Activated naive CD8-positive, alpha-beta T cell treated with anti-CD3 and anti-CD28 coated beads, Interleukin-2, amount 10 ng/mL, durations not matched to agents 7 days and 5 days (primary cell): Measurements from ENCODE around the gene DOCK6. TPM values are rescaled to one million over a fixed set of nuclear protein-coding genes. Genes with fewer than 3 reads are reported as not detected.
A peak's percentile ranks its signal among the peaks of the same experiment; 100 is the strongest.

Source experiments
- ATAC-seq: fragments of 150-1000 bp; cut with Tn5 transposase; one replicate; pipeline ENCODE4 v1.10.0; 2021; ENCODE audit warnings: low read depth, moderate library complexity
- POLR2A ChIA-PET: fragments of 350-600 bp; sonication (Branson Sonifier 250); formaldehyde crosslinking; loops from one replicate; lab custom pipeline; 2021; ENCODE audit warnings: antibody characterized with exemption; lab: Charles Lee
- DNase-seq: peaks from one replicate; pipeline ENCODE4 v3.0.0; 2021
- H3K27ac Mint-ChIP-seq: one replicate; pipeline ENCODE4 v1.8.0; 2022; ENCODE audit warnings: mild to moderate bottlenecking, mixed read lengths
- H3K27me3 Mint-ChIP-seq: one replicate; pipeline ENCODE4 v1.8.0; 2022; ENCODE audit warnings: mild to moderate bottlenecking, moderate library complexity, mixed read lengths
- H3K36me3 Mint-ChIP-seq: one replicate; pipeline ENCODE4 v1.8.0; 2021; ENCODE audit warnings: mild to moderate bottlenecking, mixed read lengths
- H3K4me1 Mint-ChIP-seq: one replicate; pipeline ENCODE4 v1.8.0; 2021; ENCODE audit warnings: mixed read lengths
- H3K4me3 Mint-ChIP-seq: one replicate; pipeline ENCODE4 v1.8.0; 2022; ENCODE audit warnings: mild to moderate bottlenecking, moderate library complexity, mixed read lengths
- H3K9me3 Mint-ChIP-seq: one replicate; pipeline ENCODE4 v1.8.0; 2021; ENCODE audit warnings: mixed read lengths
- total RNA-seq, 2 experiments: library from RNA; stranded (reverse); gene quantifications; one replicate each; pipeline ENCODE4 v1.2.3, GENCODE V29; 2021

DOCK6 gene
- total RNA-seq, 2 experiments from 2014 or later: 0.43 to 0.72 TPM

DNA sequence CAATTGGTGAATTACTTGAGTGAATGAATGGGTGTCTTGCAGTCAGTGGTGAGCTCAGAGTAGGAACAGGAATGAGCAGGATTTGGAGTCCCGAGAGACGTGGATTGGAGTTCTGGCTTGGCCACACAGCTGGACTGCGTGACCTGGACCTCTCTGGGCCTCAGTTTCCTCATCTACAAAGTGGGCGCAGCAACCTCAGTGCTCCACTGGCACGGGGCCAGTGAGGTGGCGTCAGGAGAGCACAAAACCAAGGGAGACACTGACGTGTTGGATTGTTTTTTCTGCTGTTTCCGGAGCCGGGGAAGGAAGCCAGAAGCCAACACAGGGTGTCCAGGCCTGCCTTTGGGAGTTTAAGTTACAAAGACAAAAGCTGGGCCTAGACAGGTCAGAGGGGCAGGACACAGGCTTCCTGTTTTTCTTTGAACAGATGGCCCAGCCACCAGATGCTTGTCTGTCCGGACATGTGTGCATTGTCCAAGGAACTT, 6.5 kb upstream of the DOCK6 start:
- no peaks in the 10 kb centered on the region for H3K9me3 Mint-ChIP-seq
- no peak overlapping the region for H3K27ac Mint-ChIP-seq
- H3K27me3 Mint-ChIP-seq: peaks cover 65% of the 10 kb centered on the region
- H3K36me3 Mint-ChIP-seq: no peaks in the 10 kb centered on the region
- POLR2A ChIA-PET: interaction anchor here (0.6 kb wide), 1 partner anchor 11 kb away, joined by 3 read pairs; no protein-coding TSS in a partner anchor
- H3K4me3 Mint-ChIP-seq: no peak overlapping the region
- ATAC-seq (no peak), DNase-seq (no peak)
- H3K4me1 Mint-ChIP-seq: peaks cover 5% of the 10 kb centered on the region

DNA sequence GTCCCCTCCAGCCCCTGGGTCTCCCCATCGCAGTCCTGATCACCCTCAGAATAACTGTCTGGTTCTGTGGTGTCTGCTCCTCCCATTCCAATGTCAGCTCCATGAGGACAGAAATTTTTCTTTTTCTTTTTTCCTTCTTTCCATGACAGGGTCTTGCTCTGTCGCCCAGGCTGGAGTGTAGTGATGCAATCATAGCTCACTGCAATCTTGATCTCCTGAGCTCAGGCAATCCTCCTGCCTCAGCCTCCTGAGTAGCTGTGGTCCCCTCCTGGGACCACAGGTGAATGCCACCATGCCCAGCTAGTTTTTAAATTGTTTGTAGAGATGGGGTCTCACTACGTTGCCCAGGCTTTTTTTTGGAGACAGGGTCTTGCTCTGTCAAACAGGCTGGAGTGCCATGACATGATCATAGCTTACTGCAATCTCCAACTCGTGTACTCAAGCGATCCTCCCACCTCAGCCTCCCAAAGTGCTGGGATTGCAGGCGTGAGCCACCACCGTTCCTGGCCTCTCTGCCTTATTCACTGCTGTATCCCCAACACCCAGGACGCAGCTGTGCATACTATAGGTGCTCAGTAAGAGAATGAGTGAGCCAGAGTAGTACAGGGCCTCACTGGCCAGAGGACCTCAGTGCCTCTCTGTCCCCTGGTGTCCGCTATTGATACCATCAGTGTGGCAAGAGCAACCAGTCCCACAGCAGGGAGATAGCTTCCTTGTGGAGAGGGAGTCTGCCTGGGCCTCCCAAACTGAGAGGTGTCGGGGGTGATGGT, 5.2 kb upstream of the DOCK6 start:
- H3K4me1 Mint-ChIP-seq: peaks cover 5% of the 10 kb centered on the region
- peaks cover 65% of the 10 kb centered on the region for H3K27me3 Mint-ChIP-seq
- H3K9me3 Mint-ChIP-seq: no peaks in the 10 kb centered on the region
- no peaks in the 10 kb centered on the region for H3K36me3 Mint-ChIP-seq
- H3K27ac Mint-ChIP-seq: no peak overlapping the region
- no peak overlapping the region for H3K4me3 Mint-ChIP-seq
- DNase-seq (no peak), ATAC-seq (no peak)
- POLR2A ChIA-PET: interaction anchor here (1.1 kb wide), 1 partner anchor 14 kb away, joined by 3 read pairs; no protein-coding TSS in a partner anchor

DNA sequence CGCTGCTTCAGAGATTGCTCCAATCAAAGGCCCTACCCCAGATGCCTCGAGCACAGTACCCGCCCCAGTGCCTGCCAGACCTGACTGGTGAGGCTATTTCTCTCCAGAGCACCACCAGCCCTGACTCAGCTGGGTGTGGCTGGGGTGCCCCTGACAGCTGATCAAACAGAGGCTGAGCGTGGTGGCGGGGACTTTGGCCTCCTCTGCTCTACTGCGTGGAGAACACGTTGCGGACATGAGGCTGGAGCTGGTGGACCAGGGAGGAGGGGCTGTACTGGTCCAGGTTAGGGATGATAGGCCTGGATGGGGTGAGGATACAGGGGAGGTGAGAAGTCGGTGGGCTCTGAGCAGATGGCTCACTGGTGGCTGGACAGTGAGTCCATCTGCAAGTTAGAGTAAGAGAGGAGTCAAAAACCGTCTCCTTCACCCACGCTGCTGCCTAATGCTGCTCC, 3.5 kb upstream of the DOCK6 start:
- Mint-ChIP-seq H3K9me3 (no peaks in the 10 kb centered on the region), H3K36me3 (no peaks in the 10 kb centered on the region), H3K4me1 (peaks cover 6% of the 10 kb centered on the region), H3K4me3 (no peak overlapping the region), H3K27ac (no peak overlapping the region), H3K27me3 (peaks cover 70% of the 10 kb centered on the region)
- DNase-seq (no peak), ATAC-seq (no peak)
- POLR2A ChIA-PET: no interaction called here

DNA sequence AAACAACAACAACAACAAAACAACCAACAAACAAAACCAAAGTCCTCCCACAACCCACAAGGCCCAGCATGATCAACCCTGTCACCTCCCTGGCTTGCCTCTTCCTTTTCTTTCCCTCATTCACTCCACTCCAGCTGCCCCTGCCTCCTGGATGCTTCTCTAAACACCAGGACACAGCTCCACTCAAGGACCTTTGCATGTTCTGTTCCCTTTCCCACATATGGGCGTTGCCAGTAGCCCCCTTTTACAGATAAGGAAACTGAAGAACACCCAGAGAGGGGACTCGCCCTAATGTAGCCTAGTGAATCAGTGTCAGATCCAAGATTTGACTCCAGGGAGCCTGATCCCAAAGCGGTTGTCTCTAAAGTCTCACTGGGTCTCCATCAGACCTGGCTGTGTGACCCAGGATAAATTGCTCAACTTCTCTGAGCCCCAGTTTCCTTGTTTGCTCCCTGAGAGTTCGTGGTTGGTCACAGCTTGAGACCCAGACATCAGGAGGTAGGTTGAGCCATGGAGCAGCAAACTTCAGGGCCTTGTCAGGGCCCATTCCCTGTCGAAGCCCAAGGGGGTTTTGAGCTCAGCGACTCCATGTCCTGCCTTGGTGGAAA, 3.0 kb upstream of the DOCK6 start:
- ATAC-seq: no peak
- Mint-ChIP-seq H3K4me3 (no peak overlapping the region), H3K4me1 (peaks cover 6% of the 10 kb centered on the region), H3K9me3 (no peaks in the 10 kb centered on the region), H3K27me3 (peaks cover 73% of the 10 kb centered on the region), H3K36me3 (no peaks in the 10 kb centered on the region), H3K27ac (no peak overlapping the region)
- POLR2A ChIA-PET: no interaction called here
- DNase-seq: no peak

DNA sequence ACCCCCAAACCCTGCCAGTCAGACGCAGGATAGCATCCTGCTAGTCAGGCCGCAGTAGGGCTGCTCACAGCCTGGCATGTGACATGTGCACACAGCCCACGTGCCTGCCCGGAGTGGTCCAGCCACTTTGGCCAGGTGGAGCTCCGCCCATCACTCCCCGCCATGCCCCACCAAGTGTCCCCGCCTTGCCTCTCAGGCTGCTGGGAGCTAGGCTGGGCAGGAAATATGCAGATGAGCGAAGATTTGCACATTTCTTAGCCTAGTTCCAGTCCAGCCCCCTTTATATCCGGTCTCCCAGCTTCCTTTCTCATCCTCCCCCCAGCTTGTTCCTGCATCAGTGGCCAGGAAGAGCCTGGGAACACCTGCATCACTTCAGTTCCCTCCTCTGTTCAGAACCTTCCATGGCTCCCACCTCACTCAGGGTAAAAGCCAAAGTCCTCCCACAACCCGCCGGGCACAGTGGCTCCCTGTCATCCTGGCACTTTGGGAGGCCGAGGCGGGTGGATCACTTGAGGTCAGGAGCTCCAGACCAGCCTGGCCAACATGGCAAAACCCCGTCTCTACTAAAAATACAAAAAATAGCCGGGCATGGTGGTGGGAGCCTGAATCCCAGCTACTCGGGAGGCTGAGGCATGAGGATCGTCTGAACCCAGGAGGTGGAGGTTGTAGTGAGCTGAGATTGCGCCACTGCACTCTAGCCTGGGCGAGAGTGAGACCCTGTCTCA, 2.3 kb upstream of the DOCK6 start:
- no peak overlapping the region for H3K27ac Mint-ChIP-seq
- POLR2A ChIA-PET: no interaction called here
- H3K36me3 Mint-ChIP-seq: no peaks in the 10 kb centered on the region
- DNase-seq: no peak
- H3K27me3 Mint-ChIP-seq: peaks cover 75% of the 10 kb centered on the region
- no peak overlapping the region for H3K4me3 Mint-ChIP-seq
- no peaks in the 10 kb centered on the region for H3K9me3 Mint-ChIP-seq
- peaks cover 6% of the 10 kb centered on the region for H3K4me1 Mint-ChIP-seq
- no peak for ATAC-seq

DNA sequence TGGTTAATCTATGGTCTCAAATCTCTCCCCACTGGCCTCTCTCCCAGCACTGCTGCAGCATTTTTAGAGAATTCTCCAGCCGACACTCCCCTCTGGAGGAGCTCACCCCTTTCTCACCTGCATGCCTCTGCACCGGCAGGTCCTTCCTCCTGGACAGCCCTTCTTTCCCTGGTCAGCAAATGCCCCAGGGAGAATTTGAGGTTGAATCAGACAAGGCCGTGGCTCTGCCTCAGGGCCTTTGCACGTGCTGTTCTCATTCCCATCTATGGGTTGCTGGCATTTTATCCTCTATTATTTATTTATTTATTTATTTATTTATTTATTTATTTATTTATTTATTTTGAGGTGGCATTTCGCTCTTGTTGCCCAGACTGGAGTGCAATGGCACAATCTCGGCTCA, 1.4 kb upstream of the DOCK6 start:
- no peak overlapping the region for H3K27ac Mint-ChIP-seq
- H3K4me3 Mint-ChIP-seq: no peak overlapping the region
- H3K4me1 Mint-ChIP-seq: peaks cover 2% of the 10 kb centered on the region
- no peaks in the 10 kb centered on the region for H3K9me3 Mint-ChIP-seq
- POLR2A ChIA-PET: interaction anchor here (0.7 kb wide), 1 partner anchor 11 kb away, joined by 3 read pairs; no protein-coding TSS in a partner anchor
- peaks cover 69% of the 10 kb centered on the region for H3K27me3 Mint-ChIP-seq
- no peak for DNase-seq
- no peak for ATAC-seq
- H3K36me3 Mint-ChIP-seq: no peaks in the 10 kb centered on the region

DNA sequence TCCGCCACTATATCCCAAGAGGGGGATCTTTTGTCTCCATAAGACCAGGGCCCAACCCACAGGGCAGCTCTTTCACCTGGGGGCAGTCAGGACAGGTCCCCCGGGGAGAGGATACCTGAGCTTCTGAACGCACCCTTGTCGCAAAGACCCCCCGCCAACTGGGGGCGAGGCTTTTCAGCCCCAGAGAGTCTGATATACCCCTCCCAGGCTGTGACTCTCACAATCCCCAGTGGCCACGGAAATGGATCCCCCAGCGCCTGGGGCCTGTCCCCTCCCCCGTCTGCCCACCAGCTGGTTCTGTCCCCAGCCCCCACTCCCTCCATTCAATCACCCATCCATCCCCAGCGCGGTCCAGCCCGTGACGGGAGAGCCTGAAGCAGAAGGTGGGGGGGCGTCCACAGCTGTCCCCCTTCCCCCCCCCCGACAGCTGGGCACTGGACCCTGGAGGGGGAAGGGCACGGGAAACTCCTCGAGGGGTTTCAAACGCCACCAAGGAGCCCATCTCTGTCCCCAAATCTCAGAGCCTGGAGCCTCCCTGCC, 823 bp downstream of the DOCK6 start:
- peaks cover 1% of the 10 kb centered on the region for H3K4me1 Mint-ChIP-seq
- no peak for DNase-seq
- ATAC-seq: no peak
- H3K36me3 Mint-ChIP-seq: no peaks in the 10 kb centered on the region
- no peak overlapping the region for H3K27ac Mint-ChIP-seq
- peak overlapping the region; percentile 37 for H3K4me3 Mint-ChIP-seq
- H3K27me3 Mint-ChIP-seq: peaks cover 54% of the 10 kb centered on the region
- POLR2A ChIA-PET: no interaction called here
- no peaks in the 10 kb centered on the region for H3K9me3 Mint-ChIP-seq

DNA sequence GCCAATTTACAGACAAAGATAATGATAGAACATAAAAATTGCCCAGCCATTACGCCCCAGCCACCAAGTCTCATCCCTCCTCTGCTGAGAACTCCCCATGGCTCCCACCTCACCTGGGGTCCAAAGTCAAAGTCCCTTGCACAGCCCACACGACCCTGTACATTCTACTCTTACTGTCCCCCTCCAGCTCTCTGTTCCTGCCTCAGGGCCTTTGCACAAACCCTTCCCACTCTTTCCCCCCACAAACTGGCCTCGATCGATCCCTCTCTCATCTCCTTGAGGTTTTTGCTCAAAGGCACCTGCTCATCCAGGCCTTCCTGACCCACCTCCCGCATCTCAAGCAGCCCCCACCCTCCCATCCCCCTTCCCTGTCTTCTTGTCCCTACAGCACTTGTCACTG, 1.3 kb downstream of the DOCK6 start:
- peak overlapping the region; percentile 37 for H3K4me3 Mint-ChIP-seq
- no peak for DNase-seq
- no peaks in the 10 kb centered on the region for H3K36me3 Mint-ChIP-seq
- H3K27me3 Mint-ChIP-seq: peaks cover 51% of the 10 kb centered on the region
- no peak for ATAC-seq
- H3K9me3 Mint-ChIP-seq: no peaks in the 10 kb centered on the region
- H3K27ac Mint-ChIP-seq: no peak overlapping the region
- POLR2A ChIA-PET: no interaction called here
- peaks cover 1% of the 10 kb centered on the region for H3K4me1 Mint-ChIP-seq

DNA sequence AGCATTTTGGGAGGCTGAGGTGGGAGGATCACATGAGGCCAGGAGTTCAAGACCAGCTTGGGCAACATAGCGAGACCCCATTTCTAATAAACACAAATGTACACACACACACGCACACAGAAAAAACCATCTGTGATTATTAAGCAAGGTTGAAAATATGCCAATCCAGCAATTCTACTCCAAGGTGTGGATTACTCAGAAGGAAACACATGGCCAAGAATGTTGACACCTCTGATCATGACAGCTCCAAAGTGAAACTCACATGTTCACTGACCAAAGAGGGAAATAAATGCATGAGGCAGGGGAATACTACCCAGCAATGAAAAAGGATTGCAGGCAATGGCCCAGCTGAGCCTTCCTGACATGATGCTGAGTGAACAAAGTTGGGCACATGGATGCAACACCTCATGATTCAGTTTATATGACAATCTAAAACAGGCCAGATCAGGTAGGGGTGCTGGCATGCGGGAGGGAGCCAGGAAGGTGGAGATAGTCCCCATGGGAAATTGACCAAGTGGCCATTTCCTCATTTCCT, 4.4 kb downstream of the DOCK6 start:
- POLR2A ChIA-PET: interaction anchor here (0.6 kb wide), 1 partner anchor 11 kb away, joined by 3 read pairs; no protein-coding TSS in a partner anchor
- Mint-ChIP-seq H3K36me3 (no peaks in the 10 kb centered on the region), H3K4me1 (peaks cover 1% of the 10 kb centered on the region), H3K4me3 (no peak overlapping the region), H3K27ac (no peak overlapping the region), H3K9me3 (no peaks in the 10 kb centered on the region), H3K27me3 (peaks cover 32% of the 10 kb centered on the region)
- no peak for ATAC-seq
- no peak for DNase-seq

DNA sequence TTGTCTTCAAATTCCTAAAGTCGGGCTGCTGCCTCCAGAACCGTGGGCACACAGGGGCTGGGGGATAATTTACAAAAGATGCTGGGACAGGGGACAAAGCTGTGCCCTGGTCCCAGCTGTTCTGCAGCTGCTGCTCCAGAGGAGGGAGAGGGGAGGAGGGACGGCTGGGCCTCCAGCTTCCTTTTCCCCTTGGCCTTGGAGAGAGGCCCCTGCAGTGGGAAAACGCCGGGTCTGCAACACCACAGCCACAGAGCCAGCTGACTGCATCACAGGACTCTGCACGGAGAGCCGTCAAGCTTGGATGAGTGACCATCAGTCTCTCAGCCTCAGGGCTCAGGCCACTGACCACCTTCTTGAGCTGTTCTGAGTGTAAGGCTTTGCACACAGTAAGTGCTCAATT, 6.1 kb downstream of the DOCK6 start:
- H3K9me3 Mint-ChIP-seq: no peaks in the 10 kb centered on the region
- no peak overlapping the region for H3K4me3 Mint-ChIP-seq

DNA sequence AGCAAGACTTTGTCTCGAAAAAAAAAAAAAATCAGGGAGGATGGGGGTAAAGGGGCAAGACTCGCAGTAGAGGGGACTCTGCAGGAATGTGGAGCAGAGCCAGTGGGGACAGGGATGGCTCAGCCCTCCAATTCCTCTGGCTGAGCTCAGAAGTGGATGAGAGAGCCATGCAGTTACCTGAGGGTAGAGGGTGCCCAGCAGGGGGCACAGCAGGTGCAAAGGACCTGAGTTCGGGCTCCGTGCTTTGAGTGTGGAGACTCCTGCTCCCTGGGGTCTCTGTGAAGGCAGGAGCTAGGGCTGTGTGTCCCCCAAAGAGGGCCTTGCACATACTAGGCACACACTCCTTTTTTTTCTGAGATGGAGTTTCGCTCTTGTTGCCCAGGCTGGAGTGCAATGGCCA, 7.7 kb downstream of the DOCK6 start:
- H3K4me1 Mint-ChIP-seq: no peaks in the 10 kb centered on the region
- peaks cover 9% of the 10 kb centered on the region for H3K27me3 Mint-ChIP-seq
- H3K36me3 Mint-ChIP-seq: no peaks in the 10 kb centered on the region
- no peaks in the 10 kb centered on the region for H3K9me3 Mint-ChIP-seq
- no peak overlapping the region for H3K27ac Mint-ChIP-seq
- ATAC-seq: no peak
- no peak overlapping the region for H3K4me3 Mint-ChIP-seq
- DNase-seq: no peak
- POLR2A ChIA-PET: no interaction called here

More for the DNA sequence above, 6.1 kb downstream of the DOCK6 start:
- Mint-ChIP-seq H3K36me3 (no peaks in the 10 kb centered on the region), H3K4me1 (peaks cover 1% of the 10 kb centered on the region), H3K27me3 (peaks cover 24% of the 10 kb centered on the region), H3K27ac (no peak overlapping the region)
- DNase-seq (no peak), ATAC-seq (no peak)
- POLR2A ChIA-PET: no interaction called here

DNA sequence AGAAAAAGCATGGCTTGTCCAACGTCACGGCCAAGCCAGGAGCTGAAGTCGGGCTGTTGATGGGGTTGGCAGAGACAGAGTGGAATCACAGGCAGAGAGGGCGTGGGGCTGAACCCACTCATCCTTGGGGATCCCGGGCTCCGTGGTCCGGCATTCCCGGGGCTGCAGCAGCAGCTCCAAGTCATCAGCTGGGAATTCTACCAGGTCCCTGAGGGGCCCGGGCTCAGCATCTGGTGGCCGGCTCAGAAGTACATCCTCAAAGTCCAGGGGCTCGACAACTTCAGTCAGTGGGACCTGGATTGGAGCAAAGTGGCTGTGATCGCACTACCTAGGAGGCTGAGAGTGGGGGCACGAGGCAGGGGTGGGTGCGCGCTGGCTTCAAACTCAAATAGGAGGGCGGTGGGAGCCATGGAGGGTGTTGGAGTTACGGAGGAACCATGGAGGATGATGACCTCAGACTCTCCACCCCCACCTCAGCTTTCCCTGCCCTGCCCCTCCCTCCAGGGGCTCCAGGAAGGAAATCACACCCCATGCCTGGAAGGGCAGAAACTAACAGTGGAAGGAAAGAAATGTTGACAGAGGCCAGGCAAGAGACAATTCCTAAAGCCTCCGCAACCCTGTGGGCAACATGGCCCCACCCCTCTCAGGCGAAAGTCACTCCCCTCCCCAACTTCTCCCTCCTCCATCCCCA, 9.5 kb downstream of the DOCK6 start:
- Mint-ChIP-seq H3K4me3 (no peak overlapping the region), H3K36me3 (no peaks in the 10 kb centered on the region), H3K9me3 (no peaks in the 10 kb centered on the region), H3K4me1 (no peaks in the 10 kb centered on the region), H3K27ac (no peak overlapping the region), H3K27me3 (peaks cover 6% of the 10 kb centered on the region)
- POLR2A ChIA-PET: no interaction called here
- DNase-seq: no peak
- ATAC-seq: no peak
